ENCODE data around the gene MYOC.

- TF ChIP-seq CTCF (IDR thresholded peaks at IDR 0.05): no peak
- no peak for TF ChIP-seq POLR2A (IDR thresholded peaks at IDR 0.05)
Observed at GRCh38 chr1:171637928-171638576, 14.4 kb downstream of the MYOC start.

Measured in thyroid gland (tissue), 4 donors.